ENCODE measurements around the gene PNN. TPM values are rescaled to one million over a fixed set of nuclear protein-coding genes. Genes with fewer than 3 reads are reported as not detected.

PNN gene
- total and polyA plus RNA-seq, 2 of the 4 experiments (the other 2 are of a cell fraction) = 14.9 to 28.8 TPM

GRCh38 chr14:39229222-39229543, 54.1 kb downstream of the PNN start:
- Histone ChIP-seq H3K56ac (ENCODE audit: extremely low read depth, insufficient read depth, low read length) (no peak overlapping the region), H2BK15ac (ENCODE audit: low read depth, low read length) (no peak overlapping the region), H3K27me3 (ENCODE audit: control insufficient read depth, insufficient read depth, low read length) (no peaks in the 10 kb centered on the region), H4K91ac (ENCODE audit: insufficient read depth, low read depth, low read length) (no peak overlapping the region), H2BK5ac (ENCODE audit: low read depth, low read length, poor library complexity, severe bottlenecking) (no peak overlapping the region), H3K9ac (ENCODE audit: low read depth, low read length) (no peak overlapping the region), H3K4ac (ENCODE audit: low read depth, low read length) (no peak overlapping the region), H3K27ac (ENCODE audit: insufficient read depth, low read length) (no peak overlapping the region), H3K9me3 (ENCODE audit: control insufficient read depth, insufficient read depth, low read length) (no peaks in the 10 kb centered on the region), H3K36me3 (ENCODE audit: control insufficient read depth, insufficient read depth, low read length) (no peaks in the 10 kb centered on the region), H3K14ac (replicated peaks; ENCODE audit: low read depth, low read length) (no peak overlapping the region), H4K5ac (ENCODE audit: low read depth, low read length) (no peak overlapping the region), H2BK120ac (ENCODE audit: low read depth, low read length) (no peak overlapping the region), H3K9me1 (ENCODE audit: insufficient read depth, low read length) (no peaks in the 10 kb centered on the region), H2AFZ (replicated peaks; ENCODE audit: low read length, poor library complexity) (no peak overlapping the region), H4K20me1 (ENCODE audit: insufficient read depth, low read length) (no peaks in the 10 kb centered on the region), H3K79me1 (ENCODE audit: low read depth in 1 of 2, low read length in 2 of 2) (no peaks in the 10 kb centered on the region), H3K18ac (ENCODE audit: low read depth, low read length) (no peak overlapping the region), H3K4me1 (ENCODE audit: control insufficient read depth, insufficient read depth, low read length) (peaks cover 1% of the 10 kb centered on the region; the same call in 1 of the 2 replicates), H2BK20ac (ENCODE audit: low read depth, low read length) (no peak overlapping the region), H2AK5ac (ENCODE audit: low read depth, low read length) (no peak overlapping the region), H4K8ac (ENCODE audit: low read depth in 2 of 2, low read length in 2 of 2) (no peak overlapping the region), H3K4me3 (ENCODE audit: insufficient read depth, low read depth, low read length) (no peak overlapping the region), H3K23ac (ENCODE audit: low read depth, low read length) (no peak overlapping the region), H3K4me2 (ENCODE audit: low read depth, low read length) (no peak overlapping the region), H2AK9ac (replicated peaks; ENCODE audit: low read depth, low read length, poor library complexity) (no peak overlapping the region)
- BruUV-seq (replicated peaks) = no TSS peak
- peak; percentile 7 for DNase-seq
- POLR2A ChIA-PET (ENCODE audit: unreplicated experiment) = no interaction called here
- intact Hi-C loops (cut with micrococcal nuclease) (no loop called here), dilution Hi-C loops (cut with HindIII; ENCODE audit: low sequenced_read_pairs, unreplicated experiment) (no loop called here), in situ Hi-C loops (cut with MboI; ENCODE audit: low sequenced_read_pairs) (no loop called here)
- WGBS, 2 experiments (ENCODE audit: extremely low coverage in 2 of 2, insufficient read length in 1 of 2) = no CpG with 5 or more reads among the region's 1 CpG
- CTCF ChIA-PET = no interaction called here
- no peak for TF ChIP-seq ELK1 (IDR thresholded peaks at IDR 0.05; ENCODE audit: borderline replicate concordance, low read depth, low read length)
- no peak for TF ChIP-seq MAFK (IDR thresholded peaks at IDR 0.05; ENCODE audit: low read depth, low read length)
- no peak for TF ChIP-seq RFX5 (IDR thresholded peaks at IDR 0.05; ENCODE audit: low read depth, low read length)
- no peak for TF ChIP-seq POLR2A (IDR thresholded peaks at IDR 0.05; ENCODE audit: low read depth, low read length)
- no peak for TF ChIP-seq CHD1 (IDR thresholded peaks at IDR 0.05; ENCODE audit: low read depth, low read length)
- TF ChIP-seq MAZ (IDR thresholded peaks at IDR 0.05; ENCODE audit: borderline replicate concordance, low read depth, low read length) = no peak
- TF ChIP-seq MXI1 (IDR thresholded peaks at IDR 0.05; ENCODE audit: borderline replicate concordance, low read depth, low read length) = no peak
- no peak for TF ChIP-seq BHLHE40 (IDR thresholded peaks at IDR 0.05; ENCODE audit: low read depth, low read length)
- TF ChIP-seq RCOR1 (IDR thresholded peaks at IDR 0.05; ENCODE audit: insufficient replicate concordance, low read length) = no peak
- TF ChIP-seq CTCF (conservative IDR thresholded peaks at IDR 0.05; ENCODE audit: low read depth, low read length) = no peak
- no peak for TF ChIP-seq USF2 (IDR thresholded peaks at IDR 0.05; ENCODE audit: low read depth, low read length)
- TF ChIP-seq RAD21 (IDR thresholded peaks at IDR 0.05; ENCODE audit: low read length) = no peak
- TF ChIP-seq SMC3 (IDR thresholded peaks at IDR 0.05; ENCODE audit: low read depth, low read length) = no peak
- TF ChIP-seq FOS (IDR thresholded peaks at IDR 0.05; ENCODE audit: low read depth, low read length) = no peak
- no peak for ATAC-seq (ENCODE audit: low read depth)
